Fibroblast of lung (primary cell): Measurements from ENCODE around the gene ARL5B.

ENCODE experiments used
- CTCF ChIP-seq, 2 donors: IDR thresholded peaks in 1 of 2; conservative IDR thresholded peaks in 1 of 2; 1 replicate in 1 of 2; 2 replicates in 1 of 2; pipeline ENCODE4 v1.5.1; 2011 to 2012; ENCODE audit warnings: low read length in 2 of 2, control low read depth in 1 of 2, inconsistent platforms in 1 of 2, low read depth in 1 of 2, mild to moderate bottlenecking in 1 of 2
- EZH2 ChIP-seq: IDR thresholded peaks from 2 replicates; pipeline ENCODE4 v1.5.1; 2012; ENCODE audit warnings: low read length, control low read depth, mild to moderate bottlenecking; ENCODE audit errors: missing control alignments

- TF ChIP-seq CTCF (conservative IDR thresholded peaks at IDR 0.05 in 1 of 2, IDR thresholded peaks at IDR 0.05 in 1 of 2; ENCODE audit: low read depth in 1 of 2, low read length in 2 of 2) = no peak
- TF ChIP-seq EZH2 = no peak
Measured at GRCh38 chr10:18683427-18683826, 24.2 kb downstream of the ARL5B start.
